NCI-H1694 (cell line): ENCODE measurements around the gene CD59.

Source experiments
- DNase-seq: peaks from one replicate; lab custom pipeline; 2025; lab: John Stamatoyannopoulos, UW

The CD59 gene, protein sequence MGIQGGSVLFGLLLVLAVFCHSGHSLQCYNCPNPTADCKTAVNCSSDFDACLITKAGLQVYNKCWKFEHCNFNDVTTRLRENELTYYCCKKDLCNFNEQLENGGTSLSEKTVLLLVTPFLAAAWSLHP

DNA sequence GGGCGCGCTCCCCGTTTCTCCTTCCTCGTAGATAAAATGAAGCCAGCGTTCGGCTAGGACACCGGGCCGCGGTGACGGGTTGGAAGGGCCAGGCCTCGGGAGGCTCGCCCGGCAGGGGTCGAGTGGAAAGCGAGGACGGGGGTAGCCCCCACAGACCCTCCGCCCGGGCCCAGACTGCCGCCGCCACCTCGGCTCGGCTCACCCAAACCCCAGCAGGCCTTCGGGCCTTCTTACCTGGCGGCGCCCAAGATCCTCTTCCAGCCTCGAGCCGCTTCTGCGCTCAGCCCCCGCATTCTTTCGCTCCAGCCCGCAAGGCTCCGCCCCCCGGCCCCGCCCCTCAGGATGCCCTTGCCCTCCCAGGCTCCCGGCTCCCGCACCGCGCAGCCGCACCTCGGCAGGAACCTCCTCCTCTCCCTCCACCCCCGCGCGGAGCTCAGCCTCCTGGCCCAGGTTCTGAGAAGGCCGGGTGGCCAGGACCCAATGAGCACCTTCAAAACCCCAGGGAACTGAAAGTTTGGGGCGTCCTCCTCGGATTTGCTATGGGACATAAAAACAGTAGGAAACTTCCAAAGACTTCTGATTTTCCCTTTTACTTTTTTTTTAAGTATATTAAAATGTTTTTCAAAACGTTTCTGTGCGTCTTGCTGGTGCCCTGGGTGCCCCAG lies at the start of gene CD59:
TSS of gene CD59 (minus strand) at position 276 of the 665 bp plus-strand sequence. CDS start 13,978 bp downstream, outside the sequence.
- DNase-seq, result peak; percentile 74

DNA sequence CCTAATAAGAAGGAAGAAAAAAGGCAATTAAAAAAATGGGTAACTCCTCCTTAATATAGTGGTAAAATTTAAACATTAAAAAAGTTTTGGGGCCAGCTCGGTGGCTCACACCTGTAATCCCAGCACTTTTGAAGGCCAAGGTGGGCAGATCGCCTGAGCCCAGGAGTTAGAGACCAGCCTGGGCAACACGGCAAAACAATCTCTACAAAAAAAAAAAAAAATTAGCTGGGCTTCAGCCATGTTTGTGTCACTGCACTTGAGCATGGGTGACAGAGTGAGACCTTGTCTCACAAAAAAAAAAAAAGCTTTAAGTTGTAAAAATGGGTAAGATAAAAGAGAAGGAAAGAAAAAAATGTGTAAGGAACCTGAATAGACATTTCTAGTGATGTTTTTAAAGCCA lies 49.4 kb upstream of the CD59 start:
- DNase-seq, result no peak

DNA sequence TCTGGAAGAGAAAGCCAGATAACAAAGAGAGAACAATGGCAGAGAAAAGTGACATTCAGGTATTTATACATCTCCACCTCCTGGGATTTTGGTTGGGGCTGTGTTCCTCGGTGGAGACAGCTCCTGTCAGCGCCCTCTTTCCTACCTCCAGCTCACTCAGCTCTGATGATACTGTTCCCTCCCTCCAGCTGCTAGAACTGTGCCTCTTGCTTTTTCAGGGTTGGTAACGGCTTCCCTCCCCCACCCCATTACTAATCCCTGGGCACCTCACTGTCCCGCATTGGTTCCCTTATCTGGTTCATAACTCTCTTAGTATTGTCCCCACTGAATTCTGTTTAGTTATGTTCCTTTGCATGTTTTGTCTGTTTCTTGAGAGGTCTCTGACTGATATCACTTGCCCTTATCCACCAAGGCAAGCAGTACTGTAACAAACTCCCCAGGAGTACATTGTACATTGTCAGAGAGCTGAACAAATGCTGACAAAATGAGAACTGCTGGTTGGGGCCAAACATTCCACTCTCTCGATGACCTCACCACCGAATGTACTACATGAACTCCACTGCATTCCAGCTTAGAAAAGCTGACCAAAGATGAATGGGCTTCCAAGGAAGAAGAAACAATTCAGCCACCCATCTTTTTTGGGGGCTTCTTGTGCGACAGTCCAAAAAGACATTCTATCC lies 43.8 kb upstream of the CD59 start:
- no peak for DNase-seq

DNA sequence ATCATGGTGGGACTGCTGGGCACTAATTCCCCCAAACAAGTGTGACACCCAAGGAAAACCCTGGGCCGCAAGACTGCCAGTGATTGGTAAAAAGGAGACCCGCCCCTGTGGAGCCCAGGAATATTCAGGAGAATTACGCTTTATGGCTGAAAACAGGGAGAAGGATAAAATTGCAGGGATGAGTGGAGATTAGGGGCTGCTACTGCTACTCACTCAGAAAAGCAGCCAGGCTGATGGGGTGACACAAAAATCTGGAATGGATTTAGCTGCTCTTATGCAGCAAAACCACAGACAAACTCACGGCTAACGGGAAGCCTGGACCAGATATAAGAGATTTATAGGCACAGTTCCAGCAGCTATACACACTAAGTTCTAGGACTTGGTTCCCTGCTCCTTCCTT lies 42.5 kb upstream of the CD59 start:
- DNase-seq, result peak; percentile 81

DNA sequence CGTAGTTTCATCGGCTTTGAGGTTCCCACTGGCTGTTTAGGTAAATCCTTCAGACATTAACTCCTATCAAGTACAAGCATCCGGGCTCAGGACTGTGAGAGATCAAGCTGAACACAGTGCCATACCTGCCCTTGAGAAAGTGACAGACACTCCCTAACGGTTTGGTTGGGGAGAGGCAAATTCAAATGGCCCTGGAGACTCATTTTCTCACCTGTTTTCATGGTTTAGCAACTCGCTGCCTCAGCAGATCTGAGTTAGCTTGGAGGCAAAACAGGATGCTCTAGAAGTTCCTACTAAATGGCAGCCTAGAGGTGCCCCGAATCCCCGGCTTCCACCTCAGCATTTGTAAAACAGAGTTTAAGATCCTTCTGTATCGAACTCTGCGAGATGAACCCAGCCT lies 41.7 kb upstream of the CD59 start:
- no peak for DNase-seq

DNA sequence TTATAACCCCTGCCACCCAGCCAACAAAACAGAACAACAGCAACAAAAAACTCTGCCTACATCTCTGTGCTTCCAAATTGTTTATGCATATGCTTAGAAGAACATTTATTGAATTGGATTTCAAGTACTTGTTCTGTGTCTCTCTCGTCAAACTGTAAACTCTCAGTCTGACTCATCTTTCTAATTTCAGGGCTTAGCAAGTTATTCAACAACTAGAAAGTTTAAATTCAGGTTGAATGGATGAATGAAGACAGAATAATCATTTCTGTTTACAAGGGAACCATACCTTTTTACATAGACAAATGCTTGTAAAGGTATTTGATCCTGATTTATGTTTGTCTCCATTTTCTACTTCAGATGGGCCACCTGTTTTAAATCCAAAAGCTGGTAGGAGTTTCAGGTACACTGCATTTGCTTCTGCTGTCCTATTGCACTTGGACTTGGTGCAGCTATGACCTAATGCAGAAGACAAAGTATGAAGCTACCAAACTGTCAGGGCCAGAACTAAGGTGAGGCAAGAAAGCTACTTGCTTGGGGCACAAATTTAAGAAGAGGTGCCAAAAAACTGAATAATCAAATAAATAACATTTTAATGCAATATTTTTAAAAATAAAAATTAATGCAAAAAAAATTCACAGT lies 39.7 kb upstream of the CD59 start:
- no peak for DNase-seq

DNA sequence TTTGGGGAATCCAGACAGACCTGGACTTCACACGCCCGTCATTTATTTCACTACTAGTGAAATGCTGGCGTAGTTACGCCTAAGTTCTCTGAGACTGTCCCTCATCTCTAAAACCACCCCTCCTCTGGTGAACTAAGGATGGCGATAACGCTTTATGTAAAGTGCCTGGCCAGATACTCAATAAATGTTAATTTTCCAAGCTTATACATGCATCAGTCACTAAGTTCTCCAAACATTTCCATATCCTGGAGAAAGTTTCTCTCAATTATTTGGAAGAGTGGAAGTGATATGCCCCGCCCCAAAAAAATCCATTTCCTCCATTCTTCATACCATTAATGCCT lies 39.2 kb upstream of the CD59 start:
- no peak for DNase-seq

DNA sequence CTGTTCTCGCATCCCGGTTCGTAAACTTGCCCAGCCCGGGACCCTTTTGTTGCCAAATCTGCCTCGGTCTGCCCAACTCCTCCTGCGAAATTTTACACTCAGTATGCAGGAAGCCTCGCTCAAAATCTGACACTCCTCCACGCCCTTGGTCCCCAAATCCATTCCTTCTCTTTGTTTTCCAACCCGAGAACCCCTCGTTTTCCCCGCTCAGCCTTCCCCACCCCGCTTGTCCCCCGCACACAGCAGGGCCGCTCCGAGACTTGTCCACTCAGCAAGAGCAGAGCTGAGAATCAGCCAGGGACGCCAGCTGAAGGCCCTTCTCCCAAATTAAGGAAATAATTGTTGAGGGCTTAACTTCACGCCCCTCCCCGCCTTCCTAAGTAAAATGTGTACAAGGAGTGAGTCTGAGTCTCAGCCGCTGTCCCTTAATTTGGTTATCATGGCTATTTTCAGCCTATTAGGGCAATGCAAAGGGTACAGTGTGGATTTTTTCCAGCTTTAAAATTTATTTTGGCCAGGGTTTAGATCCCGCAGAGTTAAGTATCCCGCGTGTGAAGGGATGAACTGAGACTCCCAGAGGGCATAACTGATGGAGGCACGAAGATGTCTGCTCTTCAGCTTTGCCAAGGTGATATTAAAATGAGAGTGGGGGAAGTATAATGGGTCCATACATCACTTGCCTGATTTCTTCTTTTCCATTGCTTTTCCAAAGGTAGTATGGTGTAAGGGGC lies 38.7 kb upstream of the CD59 start:
- peak; percentile 17 for DNase-seq

DNA sequence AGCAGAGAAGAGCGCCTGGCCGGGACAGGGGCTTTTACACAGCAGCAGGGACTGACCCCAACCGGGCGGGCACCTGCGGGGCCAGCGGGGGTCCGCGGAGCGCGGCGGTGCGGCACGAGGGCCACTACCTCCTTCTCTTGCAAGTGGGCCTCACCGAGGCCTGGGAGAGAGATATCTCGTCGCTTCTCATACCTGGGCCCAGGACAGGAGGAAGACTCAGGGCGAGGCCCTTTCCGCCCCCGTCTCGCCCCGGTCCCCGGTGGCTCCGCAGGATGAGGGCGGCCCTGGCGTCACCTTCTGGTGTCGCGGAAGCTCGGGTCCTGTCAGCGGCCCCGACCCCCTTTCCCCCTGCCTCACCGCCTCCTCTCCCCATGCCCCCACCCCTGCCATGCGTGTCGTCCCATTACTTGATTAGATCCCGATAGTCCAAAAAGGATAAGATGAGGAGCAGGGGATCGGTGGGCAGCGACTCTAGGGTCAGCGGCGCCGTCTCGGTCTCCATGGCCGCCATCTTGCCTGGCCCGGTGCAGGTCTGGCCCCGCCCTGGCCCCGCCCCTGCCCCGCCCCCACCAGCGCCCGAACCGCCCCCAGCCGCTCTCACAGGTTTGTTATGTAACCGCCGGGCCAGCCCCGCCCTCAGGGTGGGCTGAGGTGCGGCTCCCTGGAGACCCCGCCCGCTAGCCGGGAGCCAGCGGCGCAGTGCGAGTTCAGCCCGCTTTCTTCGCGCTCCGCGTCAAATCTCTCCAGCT lies 37.9 kb upstream of the CD59 start, which contains the start of gene FBXO3:
TSS of gene FBXO3 (minus strand) at position 534 of the 749 bp plus-strand sequence. CDS start at position 511, 23 bp downstream.
- peak; percentile 68 for DNase-seq

DNA sequence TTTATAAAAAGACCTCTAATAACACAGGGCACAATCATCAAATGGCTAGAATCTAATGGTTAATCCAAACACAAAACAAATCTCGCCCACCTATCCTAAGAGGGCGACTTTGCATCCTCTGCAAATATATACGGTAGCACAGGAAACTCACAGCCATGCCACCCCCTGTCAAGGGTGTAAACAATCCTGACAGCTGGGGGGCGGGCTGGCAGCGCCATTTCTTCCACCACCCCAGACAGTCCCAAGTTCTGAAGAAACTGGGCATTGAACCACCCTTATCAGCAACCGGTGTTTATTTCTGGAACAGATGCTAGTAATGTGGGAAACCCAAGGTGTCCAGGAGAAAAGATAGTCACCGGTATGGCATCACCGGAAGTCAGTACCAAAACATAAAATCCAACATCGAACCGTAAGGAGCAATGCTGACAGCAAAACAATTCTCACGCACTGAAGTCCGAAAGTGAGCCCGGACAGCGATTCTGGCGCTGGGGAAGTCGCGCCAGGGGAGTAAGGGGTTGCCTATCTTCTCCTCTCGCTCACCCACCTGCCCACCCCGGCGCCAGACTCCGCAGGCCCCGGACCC lies 37.3 kb upstream of the CD59 start:
- no peak for DNase-seq

DNA sequence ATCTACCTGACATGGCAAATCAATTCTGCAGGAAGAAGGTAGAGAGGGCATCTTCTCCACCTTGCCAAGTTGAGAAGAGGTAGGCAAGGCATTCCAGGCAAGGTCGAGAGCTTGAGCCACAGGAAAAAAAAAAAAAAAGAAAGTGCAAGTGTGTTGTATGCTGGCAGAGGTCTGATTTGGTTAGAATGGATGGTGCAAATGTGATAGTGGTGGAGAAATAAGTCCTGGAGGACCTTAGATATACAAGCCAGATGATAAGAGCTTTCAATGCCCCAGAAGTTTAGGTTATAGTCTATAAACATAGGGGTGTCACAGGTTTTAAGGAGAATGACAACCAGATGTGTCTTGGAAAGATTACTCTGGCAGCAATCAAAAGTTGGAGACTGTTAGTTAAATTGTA lies 36.6 kb upstream of the CD59 start:
- no peak for DNase-seq

DNA sequence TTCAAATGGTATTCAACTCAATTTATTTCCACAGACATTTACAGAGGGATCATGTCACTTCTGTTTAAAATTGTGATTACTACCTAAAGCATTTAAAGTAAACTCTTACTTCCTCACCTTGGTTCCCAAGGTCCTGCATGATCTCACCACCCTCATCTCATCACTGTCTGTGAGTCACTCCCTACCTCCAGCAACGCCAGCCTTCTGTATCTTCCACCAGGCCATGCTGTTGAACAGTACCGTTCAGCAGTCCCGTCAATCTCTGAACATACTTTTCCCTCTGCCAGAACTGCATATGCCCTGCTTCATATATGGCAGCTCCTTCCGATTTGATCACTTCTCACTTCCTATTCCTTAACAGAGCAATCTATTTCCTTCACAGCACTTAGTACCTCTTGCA lies 36.1 kb upstream of the CD59 start:
- no peak for DNase-seq

DNA sequence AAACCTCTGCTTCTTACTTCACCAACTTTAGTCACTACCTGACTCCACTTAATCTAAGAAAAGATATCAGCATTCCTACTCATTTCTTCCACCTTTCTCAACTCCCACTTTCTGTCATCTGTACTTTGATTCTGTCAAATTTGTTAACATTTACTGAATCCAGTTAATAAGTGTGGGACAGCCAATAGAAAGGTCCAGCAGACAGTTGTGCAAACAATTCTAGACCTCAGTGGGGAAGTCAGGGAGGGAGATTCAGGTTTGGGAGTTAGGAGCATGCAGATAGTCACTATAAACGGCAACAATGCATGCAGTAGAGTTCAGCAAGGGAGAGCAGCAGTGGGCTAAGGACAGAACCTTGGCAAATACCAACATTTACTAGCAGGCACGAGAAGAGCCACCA lies 34.0 kb upstream of the CD59 start:
- DNase-seq, result no peak

DNA sequence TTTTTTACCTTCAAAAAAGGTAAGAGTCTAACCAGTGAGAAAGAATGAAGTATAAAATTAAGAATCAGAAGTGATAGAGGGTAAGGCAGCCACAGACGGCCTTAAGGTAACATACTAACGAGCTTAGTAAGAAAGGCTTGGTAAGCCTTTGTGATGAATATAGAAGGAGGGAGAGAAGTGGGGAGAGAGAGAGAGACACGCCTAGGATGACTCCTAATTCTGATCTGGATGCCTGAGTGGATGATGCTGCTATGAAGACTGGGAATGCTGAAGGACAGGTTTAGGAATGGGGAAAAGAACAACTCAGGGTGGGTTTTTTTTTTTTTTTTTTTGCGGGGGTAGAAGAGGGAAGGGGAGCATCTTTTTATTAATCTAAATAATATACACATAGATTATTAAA lies 33.3 kb upstream of the CD59 start:
- DNase-seq, result no peak

DNA sequence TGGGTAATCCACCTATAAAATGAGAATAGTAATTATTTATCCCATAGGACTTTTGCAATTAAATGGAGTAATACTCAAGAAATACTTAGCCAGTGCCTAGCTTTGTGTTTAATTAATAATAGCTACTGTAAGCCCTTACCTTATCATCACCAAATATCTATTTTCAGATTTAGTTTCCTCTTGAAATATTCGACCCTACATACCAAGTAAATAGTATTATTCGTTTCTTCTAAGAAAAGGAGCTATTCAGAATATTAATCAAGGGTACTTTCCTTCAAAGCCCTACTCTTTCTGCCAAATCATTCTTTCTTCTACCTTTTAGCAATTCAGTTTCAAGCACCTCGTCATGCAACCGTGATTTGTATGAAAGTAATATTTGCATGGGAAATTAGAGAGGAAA lies 31.4 kb upstream of the CD59 start:
- DNase-seq, result no peak

DNA sequence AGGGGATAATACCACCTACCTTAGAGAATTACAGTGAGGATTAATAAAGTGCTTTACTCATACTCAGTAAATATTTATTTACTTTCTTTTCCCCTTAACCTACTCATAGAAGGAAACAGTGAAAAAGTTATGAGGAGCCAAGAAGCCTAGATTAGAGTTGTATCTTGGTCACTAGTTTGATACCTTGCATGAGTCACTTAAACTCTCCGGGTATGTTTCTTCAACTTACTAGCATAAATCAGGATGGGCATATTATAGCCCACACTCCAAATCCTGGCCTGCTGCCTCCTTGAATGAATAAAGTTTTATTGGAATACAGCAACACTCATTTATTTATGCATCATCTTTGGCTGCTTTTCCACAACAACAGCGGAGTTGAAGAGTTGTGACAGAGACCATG lies 29.9 kb upstream of the CD59 start:
- no peak for DNase-seq

DNA sequence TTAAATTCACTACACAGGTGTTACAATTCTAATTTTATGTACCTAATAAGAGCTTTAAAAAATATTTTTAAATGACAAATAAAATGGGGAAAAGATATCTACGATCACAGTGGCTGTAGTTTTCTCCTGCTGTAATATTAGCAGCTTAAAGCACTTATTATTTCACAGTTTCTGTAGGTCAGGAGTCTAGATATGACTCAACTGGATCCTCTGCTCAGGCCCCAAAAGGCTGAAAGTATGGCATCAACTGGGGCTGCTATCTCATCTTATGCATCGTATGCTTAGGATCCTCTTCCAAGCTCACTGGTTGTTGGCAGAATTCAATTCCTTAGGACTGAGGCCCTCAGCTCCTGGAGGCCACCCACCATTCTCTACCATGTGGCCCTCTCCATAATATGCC lies 25.2 kb upstream of the CD59 start:
- no peak for DNase-seq

DNA sequence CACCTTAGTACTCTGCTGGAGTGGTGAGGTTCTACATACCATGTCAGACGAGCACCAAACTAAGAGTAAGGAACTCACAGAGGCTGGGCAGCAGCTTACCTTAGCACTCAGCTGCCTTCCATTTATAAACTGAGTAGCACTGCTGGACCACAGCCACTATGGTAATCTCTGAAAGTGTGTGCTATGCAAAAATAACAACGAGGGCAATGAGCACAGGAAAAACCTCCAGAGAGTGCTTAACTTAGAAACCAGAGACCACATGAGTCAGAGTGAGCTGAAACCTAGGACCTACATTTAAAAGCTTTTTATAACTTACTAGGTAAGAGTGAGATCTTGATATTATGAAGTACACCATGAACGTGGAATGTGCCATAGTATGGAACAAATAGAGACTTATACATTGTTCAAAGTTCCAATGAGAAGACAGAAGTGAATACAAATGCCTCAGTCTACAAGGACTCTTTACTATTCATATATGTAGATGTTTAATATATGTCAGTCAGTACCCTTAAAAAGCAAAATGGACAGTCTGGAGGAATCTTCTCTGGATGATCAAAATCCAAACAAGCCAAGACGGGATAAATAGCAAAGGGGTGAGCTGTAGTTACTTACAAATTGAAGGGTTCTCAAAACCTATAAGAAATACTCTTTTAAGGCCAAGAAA lies 17.2 kb upstream of the CD59 start:
- DNase-seq, result no peak

DNA sequence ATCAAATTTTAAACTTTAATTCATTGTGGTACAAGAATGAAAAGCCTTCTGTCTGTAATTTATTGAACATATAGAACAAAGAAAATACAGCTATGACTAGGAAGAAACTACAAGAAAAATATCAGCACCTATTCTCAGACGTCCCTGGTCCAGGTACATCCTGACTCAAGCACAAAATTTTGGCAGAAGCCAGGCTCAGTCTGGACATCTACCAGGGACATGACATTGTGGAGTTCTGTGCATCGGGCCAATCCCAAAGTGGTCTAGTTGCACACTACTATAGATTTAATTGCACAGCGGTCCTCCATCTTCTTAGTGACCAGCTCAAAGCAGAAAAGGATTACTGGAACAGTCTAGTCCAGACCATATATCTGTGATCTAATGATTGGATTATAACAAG lies 15.7 kb upstream of the CD59 start:
- DNase-seq, result no peak

DNA sequence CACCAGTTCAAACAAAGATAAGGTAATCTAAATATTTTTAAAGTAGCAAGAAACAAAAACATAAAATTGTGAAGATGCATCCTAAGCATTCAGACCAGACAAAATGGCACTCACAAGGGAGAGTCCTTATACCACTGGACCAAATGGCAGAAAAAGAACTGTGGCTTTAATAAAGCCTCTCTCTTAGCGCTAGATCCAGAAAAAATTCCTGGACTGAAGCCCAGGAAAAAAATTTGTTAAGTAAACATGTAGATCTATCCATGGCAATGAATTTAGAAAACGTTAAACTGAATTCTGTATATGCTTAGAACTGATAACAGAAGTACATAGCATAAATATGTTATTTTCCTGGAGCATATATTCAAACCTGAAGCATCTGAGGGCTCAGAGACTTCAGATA lies 11.8 kb upstream of the CD59 start:
- DNase-seq, result peak; percentile 19

DNA sequence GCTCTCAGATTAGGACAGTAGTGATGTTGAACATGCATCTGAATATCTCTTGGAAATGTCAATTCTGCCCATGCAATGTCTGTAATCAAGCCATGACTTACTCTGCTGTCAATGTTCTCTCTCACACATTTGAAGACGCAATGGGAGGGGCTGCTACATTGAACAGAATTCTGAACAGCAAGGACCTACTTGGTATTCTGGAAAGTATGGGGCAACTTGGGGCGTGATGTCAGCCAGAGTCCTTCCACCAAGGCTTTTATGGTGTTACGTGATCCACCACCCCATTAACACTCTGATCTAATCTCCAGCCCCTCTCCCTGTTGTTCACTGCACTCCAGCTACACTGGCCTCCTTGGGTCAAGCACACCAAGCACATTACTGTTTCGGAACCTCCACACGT lies 7.1 kb upstream of the CD59 start:
- no peak for DNase-seq
